Omental fat pad (tissue), 4 donors: ENCODE results near the gene EIF4E1B. TPM values are rescaled to one million over a fixed set of nuclear protein-coding genes. Genes with fewer than 3 reads are reported as not detected.

ENCODE experiments used
- ATAC-seq: fragments of 150-250 bp; one replicate; pipeline ENCODE4 v1.9.1; 2016; ENCODE audit warnings: mild to moderate bottlenecking, moderate library complexity; ENCODE audit not compliant: low FRiP score
- DNase-seq: peaks from one replicate; pipeline ENCODE4 v3.0.0-alpha.2; 2019; ENCODE audit warnings: low spot score
- total RNA-seq, 4 donors: library from RNA; depleted of rRNA; stranded (reverse); fragments of >200 nt; gene quantifications; one replicate each; pipeline ENCODE4 v1.1.0, GENCODE V29; 2016
- TF ChIP-seq, protein P1 (sequence below), 3 donors: fragments of 450-650 bp; IDR thresholded peaks; one replicate each; pipeline ENCODE4 v1.5.1; 2016 to 2017; ENCODE audit warnings: antibody characterized with exemption in 3 of 3, mild to moderate bottlenecking in 3 of 3, moderate library complexity in 2 of 3

EIF4E1B gene
- total RNA-seq, 4 donors from 2014 or later, result not detected

DNA sequence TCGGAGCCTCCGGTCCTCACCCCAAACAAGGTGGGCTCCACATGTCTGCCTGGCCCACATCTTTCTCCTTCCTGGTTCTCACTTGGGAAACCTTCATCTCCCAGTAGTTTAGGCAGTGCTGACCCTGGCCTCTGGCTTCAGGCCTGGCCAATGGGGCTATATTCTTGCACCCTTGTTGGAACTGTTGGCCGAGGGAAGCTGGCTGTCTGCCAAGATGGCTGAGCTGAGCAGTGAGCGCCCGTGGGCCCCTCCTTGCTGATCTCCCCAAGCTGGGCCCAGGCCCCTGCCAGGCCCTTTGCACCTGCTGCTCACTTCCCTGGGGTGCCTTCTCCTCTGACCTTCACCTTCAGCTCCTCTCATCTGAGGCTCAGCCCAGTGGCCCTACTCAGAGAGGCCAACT lies 48.1 kb downstream of the EIF4E1B start:
- TF ChIP-seq, protein P1, sequence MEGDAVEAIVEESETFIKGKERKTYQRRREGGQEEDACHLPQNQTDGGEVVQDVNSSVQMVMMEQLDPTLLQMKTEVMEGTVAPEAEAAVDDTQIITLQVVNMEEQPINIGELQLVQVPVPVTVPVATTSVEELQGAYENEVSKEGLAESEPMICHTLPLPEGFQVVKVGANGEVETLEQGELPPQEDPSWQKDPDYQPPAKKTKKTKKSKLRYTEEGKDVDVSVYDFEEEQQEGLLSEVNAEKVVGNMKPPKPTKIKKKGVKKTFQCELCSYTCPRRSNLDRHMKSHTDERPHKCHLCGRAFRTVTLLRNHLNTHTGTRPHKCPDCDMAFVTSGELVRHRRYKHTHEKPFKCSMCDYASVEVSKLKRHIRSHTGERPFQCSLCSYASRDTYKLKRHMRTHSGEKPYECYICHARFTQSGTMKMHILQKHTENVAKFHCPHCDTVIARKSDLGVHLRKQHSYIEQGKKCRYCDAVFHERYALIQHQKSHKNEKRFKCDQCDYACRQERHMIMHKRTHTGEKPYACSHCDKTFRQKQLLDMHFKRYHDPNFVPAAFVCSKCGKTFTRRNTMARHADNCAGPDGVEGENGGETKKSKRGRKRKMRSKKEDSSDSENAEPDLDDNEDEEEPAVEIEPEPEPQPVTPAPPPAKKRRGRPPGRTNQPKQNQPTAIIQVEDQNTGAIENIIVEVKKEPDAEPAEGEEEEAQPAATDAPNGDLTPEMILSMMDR (IDR thresholded peaks at IDR 0.05), result no peak
- DNase-seq, result no peak
- ATAC-seq, result no peak

DNA sequence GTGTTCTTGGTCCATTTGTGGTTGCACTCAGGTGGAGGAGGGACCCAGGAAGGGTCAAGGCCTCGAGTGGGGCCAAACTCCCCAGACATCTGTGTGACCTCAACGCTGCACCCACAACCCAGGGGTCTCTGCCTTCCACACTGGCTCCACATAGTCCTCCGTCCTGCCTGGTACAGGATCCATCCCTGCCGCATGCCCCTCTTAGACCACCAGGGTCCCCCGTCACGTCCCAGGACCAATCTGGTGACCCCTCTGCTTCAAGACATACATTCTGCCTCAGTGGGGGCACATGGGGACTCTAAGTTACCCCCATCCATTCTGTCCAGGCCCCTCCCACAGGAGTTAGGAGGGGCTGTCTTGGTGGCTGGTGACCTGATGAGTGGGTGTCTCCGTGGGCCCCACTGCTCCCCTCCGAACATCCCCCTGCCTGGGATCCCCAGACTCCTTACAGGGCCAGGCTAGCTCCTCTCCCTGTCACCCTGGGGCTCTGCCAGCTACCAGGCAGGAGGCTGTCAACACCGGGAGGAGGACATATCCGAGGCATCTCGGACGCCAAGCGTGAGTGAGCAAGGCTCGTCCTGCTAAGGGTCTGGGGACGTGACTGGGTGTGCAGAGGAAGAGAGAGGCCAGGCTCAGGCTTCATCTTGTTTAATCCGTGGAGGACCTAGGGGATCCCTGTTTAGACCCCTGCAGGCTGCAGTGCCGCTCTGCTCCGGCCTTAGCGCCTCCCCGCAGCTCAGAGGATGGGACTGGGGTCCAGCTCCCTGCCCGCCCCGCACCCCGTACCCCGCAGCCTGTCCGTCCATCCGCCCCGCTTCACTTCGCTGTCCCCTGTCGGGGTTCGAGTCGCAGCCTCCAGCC lies 49.1 kb downstream of the EIF4E1B start:
- TF ChIP-seq, protein P1 (IDR thresholded peaks at IDR 0.05), result no peak
- ATAC-seq (no peak), DNase-seq (no peak)

DNA sequence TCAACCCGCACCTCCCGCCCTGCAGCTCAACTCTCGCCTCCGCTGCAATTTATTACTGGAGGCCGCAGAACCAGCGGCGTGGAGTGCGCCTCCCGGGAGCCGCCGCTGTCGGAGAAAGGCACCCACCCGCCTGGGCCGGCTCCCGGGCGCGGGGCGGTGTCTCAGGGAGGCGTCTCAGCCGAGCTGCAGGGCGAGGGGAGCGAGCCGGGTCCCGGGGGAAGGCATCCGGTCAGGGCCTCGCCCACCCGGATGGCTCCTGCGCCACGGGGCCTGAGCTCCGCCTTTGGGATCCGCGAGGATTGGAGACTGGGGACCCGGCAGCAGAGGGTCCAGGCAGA lies 49.7 kb downstream of the EIF4E1B start:
- no peak for ATAC-seq
- no peak for DNase-seq
- TF ChIP-seq, protein P1 (IDR thresholded peaks at IDR 0.05), result no peak

DNA sequence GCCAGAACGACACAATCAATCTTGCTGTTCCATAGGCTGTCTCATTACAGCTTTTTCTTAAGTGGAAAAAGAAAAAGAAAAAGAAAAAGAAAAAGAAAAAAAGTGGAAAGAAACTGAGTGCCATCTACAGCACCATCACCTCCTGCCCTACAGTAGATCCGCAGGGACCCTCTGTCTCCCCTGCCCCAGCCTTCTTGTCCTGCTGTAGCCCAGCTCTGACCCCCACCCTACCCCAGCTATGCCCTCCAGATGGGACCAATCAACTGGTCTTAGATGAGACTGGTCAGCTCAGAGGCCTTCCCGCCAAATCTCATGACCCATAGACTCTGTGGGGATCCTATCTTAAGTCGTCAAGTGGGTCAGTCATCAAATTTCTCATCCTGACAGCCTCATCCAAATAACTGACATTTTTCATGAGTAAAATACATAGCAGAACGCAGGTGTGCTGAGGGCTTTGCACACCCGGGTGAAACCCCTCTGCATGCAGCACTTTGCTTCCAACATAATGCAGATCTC lies 51.6 kb downstream of the EIF4E1B start:
- TF ChIP-seq, protein P1 (IDR thresholded peaks at IDR 0.05), result no peak
- no peak for DNase-seq
- ATAC-seq, result no peak

DNA sequence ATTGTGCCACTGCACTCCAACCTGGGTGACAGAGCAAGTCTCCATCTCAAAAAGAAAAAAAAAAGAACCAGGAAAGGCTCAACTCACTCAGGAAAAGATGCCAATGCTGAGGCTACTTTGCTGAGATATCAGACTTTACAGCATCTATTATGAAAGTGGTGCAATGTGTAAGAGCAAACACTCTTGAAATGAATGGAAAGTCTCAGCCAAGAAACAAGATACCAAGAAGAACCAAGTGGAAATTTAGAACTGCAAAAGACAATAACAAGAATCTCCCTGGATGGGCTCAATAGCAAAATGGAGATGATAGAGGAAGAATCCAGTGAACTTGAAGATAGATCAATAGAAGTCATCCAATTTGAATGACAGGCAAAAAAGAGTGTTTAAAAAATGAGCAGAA lies 54.5 kb downstream of the EIF4E1B start:
- TF ChIP-seq, protein P1 (IDR thresholded peaks at IDR 0.05), result no peak
- DNase-seq (no peak), ATAC-seq (no peak)

DNA sequence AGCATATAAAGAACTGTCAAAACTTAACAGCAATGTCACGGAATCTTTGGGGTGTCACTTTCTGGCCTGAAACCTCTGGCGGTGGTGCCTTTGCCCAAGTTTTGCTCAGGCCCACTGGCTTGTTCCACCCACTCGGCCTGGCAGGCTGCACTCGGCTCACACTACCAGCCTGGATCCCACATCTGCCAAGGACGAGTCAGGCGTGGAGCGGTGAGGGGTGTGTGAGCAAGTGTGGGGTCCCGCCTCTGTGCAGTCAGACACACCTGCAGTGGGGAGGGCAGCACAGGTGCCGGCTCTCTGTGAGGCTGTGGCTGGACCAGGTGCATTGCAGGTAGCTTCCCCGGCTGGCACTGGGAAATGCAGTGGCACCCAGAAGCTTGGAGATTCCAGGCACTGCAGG lies 56.8 kb downstream of the EIF4E1B start:
- TF ChIP-seq, protein P1 (IDR thresholded peaks at IDR 0.05), result no peak
- ATAC-seq (no peak), DNase-seq (no peak)

DNA sequence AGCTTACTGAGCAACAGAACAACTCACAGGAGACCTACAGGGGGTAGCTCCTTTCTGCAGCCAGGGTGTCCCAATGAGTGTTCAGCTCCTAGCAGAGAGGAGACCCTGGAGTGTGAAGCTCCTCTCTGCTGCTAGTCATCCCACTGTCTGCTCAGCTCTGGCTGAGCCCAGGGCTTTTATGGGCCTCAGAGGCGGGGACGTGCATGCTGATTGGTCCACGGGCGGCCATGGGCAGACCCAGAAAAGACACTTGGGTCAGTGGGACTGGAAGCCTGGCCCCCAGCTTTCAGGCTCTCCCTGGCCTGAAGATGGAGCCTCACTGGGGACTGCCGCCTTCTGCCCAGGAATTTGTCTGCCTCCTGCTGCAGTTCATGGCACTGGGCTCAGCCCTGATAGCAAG lies 57.4 kb downstream of the EIF4E1B start:
- TF ChIP-seq, protein P1 (IDR thresholded peaks at IDR 0.05), result no peak
- ATAC-seq (no peak), DNase-seq (no peak)
